M059J (cell line): ENCODE measurements around the gene ANTXR1. TPM values are rescaled to one million over a fixed set of nuclear protein-coding genes. Genes with fewer than 3 reads are reported as not detected.

Source experiments
- DNase-seq: peaks from one replicate; pipeline ENCODE4 v3.0.0-alpha.2; 2012; ENCODE audit warnings: low read depth
- total RNA-seq: library from RNA; depleted of rRNA; stranded (reverse); fragments of >200 nt; shearing (Covaris generic); gene quantifications from 2 replicates; pipeline ENCODE4 v1.2.3, GENCODE V29; 2014

ANTXR1 gene
- total RNA-seq, 1 experiment from 2014 or later = 38.6 TPM

GRCh38 chr2:69033461-69034095 lies 20.6 kb downstream of the ANTXR1 start:
- DNase-seq = no peak

GRCh38 chr2:69034122-69034521 lies 21.1 kb downstream of the ANTXR1 start:
- DNase-seq = no peak

GRCh38 chr2:69034845-69035244 lies 21.9 kb downstream of the ANTXR1 start:
- no peak for DNase-seq

- peak; percentile 58 for DNase-seq
Observed at GRCh38 chr2:69036926-69037325, 23.9 kb downstream of the ANTXR1 start.

GRCh38 chr2:69041214-69041613 lies 28.2 kb downstream of the ANTXR1 start:
- no peak for DNase-seq

GRCh38 chr2:69043736-69044400 lies 30.9 kb downstream of the ANTXR1 start:
- no peak for DNase-seq

- peak; percentile 96 for DNase-seq
Observed at GRCh38 chr2:69046221-69046662, 33.3 kb downstream of the ANTXR1 start.

- no peak for DNase-seq
Observed at GRCh38 chr2:69047625-69048145, 34.7 kb downstream of the ANTXR1 start.

- DNase-seq = no peak
Observed at GRCh38 chr2:69050802-69051201, 37.8 kb downstream of the ANTXR1 start.

- no peak for DNase-seq
Observed at GRCh38 chr2:69053416-69053965, 40.5 kb downstream of the ANTXR1 start.

GRCh38 chr2:69054431-69054830 lies 41.5 kb downstream of the ANTXR1 start:
- DNase-seq = no peak

- DNase-seq = no peak
Observed at GRCh38 chr2:69055688-69056470, 42.9 kb downstream of the ANTXR1 start.

GRCh38 chr2:69057660-69058059 lies 44.7 kb downstream of the ANTXR1 start:
- no peak for DNase-seq

GRCh38 chr2:69059731-69060290 lies 46.8 kb downstream of the ANTXR1 start:
- DNase-seq = no peak

- DNase-seq = no peak
Observed at GRCh38 chr2:69060938-69061501, 48.0 kb downstream of the ANTXR1 start.

GRCh38 chr2:69061525-69061924 lies 48.5 kb downstream of the ANTXR1 start:
- no peak for DNase-seq

GRCh38 chr2:69062307-69062962 lies 49.5 kb downstream of the ANTXR1 start:
- no peak for DNase-seq

GRCh38 chr2:69065735-69066336 lies 52.9 kb downstream of the ANTXR1 start:
- DNase-seq = no peak

- DNase-seq = no peak
Observed at GRCh38 chr2:69067026-69067630, 54.1 kb downstream of the ANTXR1 start.

- no peak for DNase-seq
Observed at GRCh38 chr2:69067866-69068265, 54.9 kb downstream of the ANTXR1 start.
